BE2C (cell line): ENCODE results near the gene GAN.

Source experiments
- DNase-seq: peaks from one replicate; pipeline ENCODE4 v3.0.0-alpha.2; 2020
- H3K27me3 ChIP-seq: fragments of 250-450 bp; sonication (Bioruptor Pico); 2 replicates; pipeline ENCODE4 v1.5.1; 2020; ENCODE audit warnings: mild to moderate bottlenecking
- H3K36me3 ChIP-seq: fragments of 250-450 bp; sonication (Bioruptor Pico); 2 replicates; pipeline ENCODE4 v1.5.1; 2020; ENCODE audit warnings: mild to moderate bottlenecking
- H3K4me1 ChIP-seq: fragments of 250-450 bp; sonication (Bioruptor Pico); 2 replicates; pipeline ENCODE4 v1.5.1; 2020
- H3K4me3 ChIP-seq: 2 replicates; pipeline ENCODE4 v1.5.1; 2011; ENCODE audit warnings: low read depth, low read length
- H3K9me3 ChIP-seq: fragments of 250-450 bp; sonication (Bioruptor Pico); 2 replicates; pipeline ENCODE4 v1.5.1; 2020
- CTCF ChIP-seq: IDR thresholded peaks from 2 replicates; pipeline ENCODE4 v1.5.1; 2012; ENCODE audit warnings: mild to moderate bottlenecking, low read depth, low read length

The GAN gene

DNA sequence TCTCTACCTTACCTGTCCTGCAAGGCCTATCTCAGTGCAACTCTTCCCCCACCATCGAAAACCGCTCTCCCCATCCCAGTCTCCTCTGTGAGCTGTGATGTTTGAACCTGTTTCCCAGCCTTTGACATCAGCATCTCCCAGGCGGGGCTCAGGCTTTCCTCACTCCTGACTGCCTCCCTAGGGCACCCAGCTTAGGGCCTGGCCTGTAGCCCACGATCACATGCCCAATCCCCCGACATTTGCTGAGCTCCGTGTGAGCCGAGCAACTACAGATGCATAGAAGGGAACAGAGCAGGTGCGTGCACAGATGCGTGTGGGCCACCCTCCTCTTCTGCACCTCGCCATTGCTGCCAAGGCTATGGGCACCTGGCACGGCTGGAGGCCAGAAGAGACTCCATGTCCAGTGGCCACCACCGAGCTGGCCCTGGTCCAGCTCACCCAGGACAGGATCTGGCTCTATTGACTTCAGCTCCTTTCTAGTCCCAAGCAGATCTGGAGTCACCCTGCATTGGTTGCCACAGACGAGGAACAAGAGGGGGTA lies 94.3 kb downstream of the GAN start:
- no peaks in the 10 kb centered on the region for H3K9me3 ChIP-seq
- H3K4me1 ChIP-seq: no peaks in the 10 kb centered on the region
- no peak for TF ChIP-seq CTCF
- no peaks in the 10 kb centered on the region for H3K36me3 ChIP-seq
- no peak for DNase-seq
- H3K4me3 ChIP-seq: no peak overlapping the region
- no peaks in the 10 kb centered on the region for H3K27me3 ChIP-seq

DNA sequence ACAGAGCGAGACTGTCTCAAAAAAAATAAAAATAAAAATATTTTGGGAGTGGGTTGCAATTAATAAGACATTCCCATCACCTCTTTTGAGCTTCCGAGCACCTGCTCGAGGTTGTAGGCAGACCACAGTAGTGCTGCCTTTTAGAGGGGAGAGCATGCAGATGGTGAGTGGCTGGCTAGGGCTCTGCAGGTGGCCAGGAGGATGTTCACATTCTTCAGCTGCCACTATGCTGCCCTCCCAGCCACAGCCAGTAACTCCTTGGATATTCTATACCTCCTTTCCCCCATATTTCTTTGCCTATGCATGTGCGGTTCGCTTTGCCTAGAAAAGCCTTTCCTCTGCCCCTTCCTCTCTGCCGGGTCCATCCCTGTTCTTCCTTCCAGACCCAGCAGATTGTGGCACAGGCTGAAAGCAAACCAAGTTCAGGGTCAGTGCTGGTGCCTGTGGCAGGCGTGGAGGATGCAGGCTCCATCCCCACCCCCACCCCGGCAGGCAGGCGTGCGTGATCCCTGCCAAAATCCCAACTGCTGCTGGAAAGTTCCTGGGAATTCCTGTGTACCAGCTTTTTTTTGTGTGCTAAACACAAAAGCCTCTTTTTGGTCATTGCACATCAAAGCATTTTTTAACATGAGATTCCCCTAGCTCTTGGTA lies 96.0 kb downstream of the GAN start:
- no peak for TF ChIP-seq CTCF
- DNase-seq: no peak
- Histone ChIP-seq H3K27me3 (no peaks in the 10 kb centered on the region), H3K36me3 (no peaks in the 10 kb centered on the region), H3K4me1 (no peaks in the 10 kb centered on the region), H3K4me3 (no peak overlapping the region), H3K9me3 (no peaks in the 10 kb centered on the region)

GRCh38 chr16:81413245-81413990 lies 98.7 kb downstream of the GAN start:
- H3K9me3 ChIP-seq: no peaks in the 10 kb centered on the region
- no peaks in the 10 kb centered on the region for H3K36me3 ChIP-seq
- no peak for TF ChIP-seq CTCF
- no peaks in the 10 kb centered on the region for H3K27me3 ChIP-seq
- H3K4me3 ChIP-seq: no peak overlapping the region
- no peaks in the 10 kb centered on the region for H3K4me1 ChIP-seq
- no peak for DNase-seq

DNA sequence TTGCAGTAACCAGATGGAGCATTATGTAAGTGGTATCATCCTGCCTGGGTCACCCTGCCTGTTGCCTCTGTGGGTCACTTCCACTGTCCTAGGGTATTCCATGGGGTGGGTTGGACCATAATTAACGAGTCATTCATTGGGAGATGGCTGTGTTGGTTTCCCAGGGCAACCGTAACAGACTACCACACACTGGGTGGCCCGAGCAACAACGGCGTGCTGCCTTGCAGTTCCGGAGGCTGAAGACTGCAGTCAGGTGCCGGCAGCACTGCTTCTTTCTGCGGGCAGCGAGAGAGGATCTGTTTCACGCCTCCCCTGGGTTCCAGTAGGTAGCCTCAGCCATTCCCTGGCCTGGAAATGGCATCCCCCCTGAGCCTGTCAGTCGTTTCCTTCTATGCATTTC lies 101.0 kb downstream of the GAN start:
- DNase-seq: no peak
- Histone ChIP-seq H3K4me1 (no peaks in the 10 kb centered on the region), H3K27me3 (no peaks in the 10 kb centered on the region), H3K9me3 (no peaks in the 10 kb centered on the region), H3K4me3 (no peak overlapping the region), H3K36me3 (no peaks in the 10 kb centered on the region)
- TF ChIP-seq CTCF: no peak

- Histone ChIP-seq H3K4me3 (no peak overlapping the region), H3K36me3 (no peaks in the 10 kb centered on the region), H3K9me3 (no peaks in the 10 kb centered on the region), H3K4me1 (no peaks in the 10 kb centered on the region), H3K27me3 (no peaks in the 10 kb centered on the region)
- no peak for TF ChIP-seq CTCF
- DNase-seq: no peak
Measured at GRCh38 chr16:81416749-81417148, 102.0 kb downstream of the GAN start.

- H3K4me3 ChIP-seq: no peak overlapping the region
- no peaks in the 10 kb centered on the region for H3K4me1 ChIP-seq
- DNase-seq: no peak
- H3K27me3 ChIP-seq: no peaks in the 10 kb centered on the region
- no peak for TF ChIP-seq CTCF
- no peaks in the 10 kb centered on the region for H3K36me3 ChIP-seq
- H3K9me3 ChIP-seq: no peaks in the 10 kb centered on the region
Measured at GRCh38 chr16:81417210-81417609, 102.4 kb downstream of the GAN start.
